Stimulated activated CD8-positive, alpha-beta memory T cell treated with anti-CD3 and anti-CD28 coated beads, Interleukin-15, amount 100 ng/mL, for 24 hours (primary cell): Measurements from ENCODE around the gene SPTBN2.

Experiments
- DNase-seq: peaks from one replicate; pipeline ENCODE4 v3.0.0-alpha.2; 2020; ENCODE audit warnings: low read depth

The SPTBN2 gene

DNA sequence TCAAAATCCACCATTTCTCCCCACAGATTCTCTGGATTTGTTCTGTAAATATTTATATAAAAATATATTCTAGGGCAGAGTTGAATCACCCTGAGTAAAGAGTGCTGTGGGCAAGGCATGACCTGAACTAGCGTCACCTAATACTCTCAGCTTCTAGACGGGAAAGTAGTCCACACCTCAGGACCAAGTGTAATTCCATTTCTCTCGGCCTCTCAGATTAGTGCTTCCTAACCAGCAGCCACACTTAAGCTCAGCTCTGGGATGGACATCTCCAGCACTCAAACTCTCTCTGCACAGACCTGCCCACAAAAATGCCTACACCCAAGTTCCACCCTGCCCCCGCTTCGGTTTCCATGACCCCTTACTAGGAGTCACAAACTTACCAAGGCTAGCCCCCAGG is 5.3 kb downstream of the SPTBN2 start:
- no peak for DNase-seq

DNA sequence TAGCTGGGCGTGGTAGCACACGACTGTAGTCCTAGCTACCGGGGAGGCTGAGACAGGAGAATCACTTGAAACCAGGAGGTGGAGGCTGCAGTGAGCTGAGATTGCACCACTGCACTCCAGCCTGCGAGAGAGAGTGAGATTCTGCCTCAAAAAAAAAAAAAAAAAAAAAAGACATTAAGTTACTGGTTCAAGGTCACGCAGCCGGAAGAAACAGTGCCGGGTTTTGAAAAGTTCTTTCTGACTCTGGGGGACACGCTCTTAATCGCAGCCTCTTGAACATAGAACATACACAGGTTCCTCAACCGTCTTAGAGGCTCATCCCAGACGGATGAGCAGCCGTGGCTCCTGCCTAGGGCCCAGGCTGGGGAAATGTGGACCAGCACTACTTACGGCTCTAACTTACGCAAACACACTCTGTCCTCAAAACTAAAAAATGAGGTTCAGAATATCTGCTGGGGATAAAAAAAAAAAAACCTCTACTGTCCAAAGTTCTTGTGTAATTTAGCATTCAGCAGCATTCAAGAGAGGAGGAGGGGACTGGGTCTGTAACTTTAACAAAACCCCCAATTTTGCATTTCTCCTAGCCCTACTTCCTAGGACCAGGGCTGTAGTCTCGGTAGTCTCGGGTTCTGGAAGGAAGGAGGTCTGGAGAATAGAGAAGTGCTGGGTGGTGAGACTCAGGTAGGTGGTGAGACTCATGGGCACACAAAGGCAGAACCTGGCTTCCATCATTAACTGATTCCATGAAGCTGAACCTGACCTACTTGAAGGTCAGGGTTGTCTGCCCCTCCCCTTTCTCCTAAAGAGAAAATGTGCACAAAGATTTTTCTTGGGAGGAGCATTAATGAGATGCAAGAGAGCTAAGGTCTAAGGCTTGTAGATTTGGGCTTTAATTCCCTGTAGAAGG is 6.0 kb downstream of the SPTBN2 start:
- DNase-seq, result no peak

DNA sequence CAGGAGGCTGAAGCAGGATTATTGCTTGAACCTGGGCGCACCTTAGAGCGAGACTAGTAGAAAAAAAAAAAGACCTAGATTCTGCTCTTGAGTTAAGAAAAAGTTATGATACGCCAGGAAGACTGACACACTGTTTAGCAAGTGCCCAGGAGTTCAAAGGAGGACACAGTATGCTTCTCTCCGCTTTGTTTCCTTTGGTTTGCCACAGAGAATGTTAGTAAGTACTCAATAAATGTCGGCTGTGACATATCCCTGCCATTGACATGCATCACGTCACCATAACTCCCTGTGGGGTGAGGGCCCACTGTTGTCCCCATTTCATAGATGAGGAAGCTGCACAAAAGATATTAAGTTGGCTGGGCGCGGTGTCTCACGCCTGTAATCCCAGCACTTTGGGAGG is 7.1 kb downstream of the SPTBN2 start:
- no peak for DNase-seq

DNA sequence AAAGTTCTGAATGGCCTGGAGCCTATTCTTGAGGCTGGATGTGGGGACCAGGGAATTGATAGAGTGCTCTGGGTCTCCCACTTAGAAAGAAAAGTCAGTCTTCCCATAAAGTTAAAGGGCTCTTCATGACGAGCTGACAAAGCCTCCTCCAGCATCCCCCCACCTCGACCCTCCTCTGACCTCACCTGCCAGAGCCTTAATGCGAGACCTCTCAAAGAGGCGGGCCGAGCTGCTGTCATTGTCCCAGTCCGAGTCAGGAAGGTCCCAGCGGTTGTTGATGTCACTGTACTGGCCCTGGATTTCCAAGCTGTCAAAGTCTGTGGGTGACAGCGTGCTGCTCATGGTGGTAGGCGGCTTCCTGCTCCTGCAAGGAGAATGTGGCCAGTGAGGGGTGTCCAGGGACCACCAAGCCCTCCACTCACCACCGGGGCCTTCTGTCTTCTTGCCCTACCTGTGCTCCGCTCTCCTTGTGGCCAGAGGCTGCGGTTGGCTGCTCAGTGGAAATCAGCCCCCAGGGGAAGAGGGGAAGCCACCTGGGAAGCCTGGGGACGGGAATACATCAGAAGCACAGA is 8.0 kb downstream of the SPTBN2 start:
- DNase-seq, result no peak

DNA sequence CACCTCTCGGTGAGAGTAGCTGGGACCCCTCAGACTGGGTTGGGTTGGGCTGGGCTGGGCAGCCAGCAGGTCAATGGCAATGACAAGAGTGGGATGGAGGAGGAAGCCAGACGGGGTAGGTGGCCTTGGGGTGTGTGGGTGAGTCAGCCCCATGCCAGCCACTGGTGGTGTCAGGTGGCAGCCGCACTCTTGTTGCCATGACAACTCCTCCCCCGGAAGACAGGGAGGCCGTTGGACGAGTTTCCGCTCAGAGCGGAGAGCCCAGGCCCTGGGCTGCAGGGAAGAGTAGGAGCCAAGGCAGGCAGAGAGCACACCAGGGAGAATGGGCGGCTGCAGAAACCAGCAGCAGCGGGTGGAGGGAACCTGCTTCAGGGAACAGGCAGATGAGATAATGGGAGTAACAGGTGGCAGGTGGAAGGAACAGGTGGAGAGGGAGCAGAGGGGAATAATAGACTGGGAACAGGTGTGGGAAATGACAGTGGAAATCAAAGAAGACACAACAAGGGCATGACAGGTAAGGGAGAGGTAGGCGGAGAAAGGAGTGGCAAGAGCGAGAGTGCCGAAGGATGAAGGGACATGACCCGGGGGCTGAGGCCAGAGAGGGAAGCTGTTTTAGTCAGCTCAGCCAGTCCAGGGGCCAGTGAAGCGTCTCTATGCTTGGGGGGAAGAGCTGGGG is 8.7 kb downstream of the SPTBN2 start:
- no peak for DNase-seq

DNA sequence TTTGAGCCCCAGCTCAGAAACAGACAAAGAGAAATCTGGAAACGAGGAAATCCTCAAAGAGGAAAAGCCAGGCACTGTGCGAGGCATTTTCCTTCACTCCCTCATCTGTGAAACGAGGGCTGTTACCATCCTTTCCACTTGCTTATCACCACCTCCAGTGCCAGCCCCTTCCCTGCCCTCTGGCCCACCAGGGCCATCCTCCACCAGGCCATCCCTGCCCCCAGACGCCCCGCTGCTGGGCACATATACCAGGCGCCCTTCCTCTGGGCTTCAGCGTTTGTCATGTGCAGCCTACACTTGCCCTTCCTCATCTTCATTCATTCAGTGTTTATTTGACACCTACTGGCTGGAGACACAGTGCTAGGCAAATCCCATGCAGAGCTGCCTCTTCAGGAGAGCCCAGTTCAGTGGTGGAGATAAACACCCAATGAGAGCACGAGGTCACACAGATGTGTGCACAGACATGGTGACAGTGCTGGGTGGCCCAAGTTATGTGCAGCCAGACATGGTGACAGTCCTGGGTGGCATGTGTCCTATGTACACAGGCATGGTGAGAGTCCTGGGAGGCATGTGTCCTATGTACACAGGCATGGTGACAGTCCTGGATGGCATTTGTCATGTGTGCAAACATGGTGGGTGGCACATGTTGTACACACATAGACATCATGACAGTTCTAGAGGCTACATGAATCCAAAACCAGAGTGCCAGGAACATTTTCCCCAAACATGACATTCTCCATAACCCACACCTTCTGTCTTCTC is 9.7 kb downstream of the SPTBN2 start:
- no peak for DNase-seq

DNA sequence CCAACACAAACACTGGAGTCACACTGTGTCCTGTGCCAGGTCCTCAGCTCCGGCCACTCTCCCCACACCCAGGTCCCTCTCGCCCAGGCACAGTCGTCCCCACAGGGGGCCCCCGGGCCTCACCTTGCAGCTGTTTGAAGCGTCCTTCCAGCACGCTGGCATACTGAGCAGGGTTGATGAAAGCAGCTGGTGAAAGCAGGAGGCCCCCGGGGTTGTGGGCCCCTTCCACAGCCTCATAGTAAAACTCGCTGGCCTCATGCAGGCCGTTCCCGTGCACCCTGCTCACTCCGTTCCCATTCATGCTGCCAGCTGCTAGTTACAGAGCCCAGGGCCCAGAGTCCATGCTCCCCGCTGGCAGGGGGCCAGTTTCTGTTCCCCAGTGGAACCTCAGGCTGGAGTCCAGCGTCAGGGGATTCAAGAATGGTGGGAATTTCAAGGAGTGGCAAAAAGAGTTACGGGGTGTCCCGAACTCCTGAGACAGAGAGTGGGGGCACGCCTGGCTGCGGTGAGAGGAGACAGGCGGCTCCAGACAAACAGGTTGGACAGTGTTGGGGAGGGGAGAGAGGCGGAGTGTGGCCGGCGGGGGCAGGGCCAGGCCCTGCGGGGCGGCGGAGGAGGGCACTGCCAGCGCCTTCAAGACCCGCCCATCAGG is 10.6 kb downstream of the SPTBN2 start:
- DNase-seq, result no peak

DNA sequence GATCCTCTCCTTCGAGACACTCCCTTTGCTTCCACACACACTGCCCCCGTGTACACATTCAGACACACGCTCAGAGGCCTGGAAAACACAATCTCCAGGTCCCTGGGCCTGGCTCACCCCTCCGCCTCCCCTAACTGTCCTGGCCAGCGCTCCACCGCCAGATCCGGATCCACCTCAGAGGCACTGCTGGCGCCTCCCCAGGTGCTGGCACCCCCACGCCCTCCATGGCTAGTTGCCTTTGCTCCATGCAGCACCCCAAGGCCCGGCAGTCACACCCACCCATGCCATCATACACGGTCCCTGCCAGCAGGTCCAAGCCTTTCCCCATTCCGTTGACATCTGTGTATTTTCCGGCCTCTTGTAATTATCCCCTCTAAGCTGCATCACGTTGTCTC is 11.1 kb downstream of the SPTBN2 start:
- DNase-seq, result no peak

DNA sequence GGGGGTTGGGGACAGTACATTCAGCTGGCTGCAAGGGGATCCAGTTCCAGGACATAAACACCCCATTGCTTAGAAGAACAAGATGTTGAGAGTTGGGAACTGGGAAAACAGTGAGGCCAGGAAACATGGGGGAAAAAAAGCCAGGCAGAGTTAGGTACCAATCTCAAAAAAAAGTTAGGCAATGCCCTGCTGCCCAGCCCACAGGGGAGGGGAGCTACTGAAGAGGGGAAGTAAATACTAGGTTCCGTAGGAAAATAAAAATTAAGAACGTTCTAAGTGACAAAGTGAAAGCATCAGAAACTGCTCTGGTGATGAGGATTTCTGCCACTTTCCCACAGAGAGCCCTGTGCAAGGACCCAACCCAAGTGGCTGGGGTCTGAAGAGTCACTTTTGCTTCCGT is 12.0 kb downstream of the SPTBN2 start:
- no peak for DNase-seq

DNA sequence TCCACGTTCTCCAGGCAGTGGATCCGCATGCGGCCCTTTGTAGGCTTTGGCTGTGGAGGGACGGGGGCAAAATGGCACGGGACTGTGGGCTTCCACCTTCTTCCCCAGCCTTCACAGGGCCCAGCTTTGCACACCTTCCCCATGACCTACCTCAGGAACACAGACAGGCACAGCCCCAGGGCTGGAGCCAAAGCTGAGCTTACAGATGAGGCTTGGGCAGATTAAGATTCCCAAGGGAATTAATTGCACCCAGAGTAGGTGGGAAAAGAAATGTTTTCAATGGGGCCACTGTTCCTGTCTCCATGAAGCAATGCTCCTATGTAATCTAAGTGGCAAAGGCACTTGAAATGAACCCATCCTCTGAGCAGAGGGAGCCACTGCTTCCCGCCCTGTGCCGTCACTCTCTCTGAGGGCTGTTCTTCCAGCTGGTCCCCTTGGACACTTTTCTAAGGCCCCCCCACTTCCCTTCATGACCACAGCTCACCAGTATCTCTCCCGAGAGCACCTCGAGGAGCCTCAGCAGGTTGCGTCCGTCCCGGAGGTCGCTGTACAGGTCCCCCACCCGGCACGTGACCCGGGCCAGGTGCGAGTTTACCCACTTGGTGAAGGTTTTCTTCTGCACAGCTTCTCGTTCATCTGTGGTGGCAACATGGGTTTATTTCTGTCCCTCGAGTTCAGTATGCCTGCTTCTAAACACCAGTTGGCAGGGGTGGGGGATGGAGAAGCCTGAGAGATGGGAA is 13.5 kb downstream of the SPTBN2 start:
- DNase-seq, result no peak

DNA sequence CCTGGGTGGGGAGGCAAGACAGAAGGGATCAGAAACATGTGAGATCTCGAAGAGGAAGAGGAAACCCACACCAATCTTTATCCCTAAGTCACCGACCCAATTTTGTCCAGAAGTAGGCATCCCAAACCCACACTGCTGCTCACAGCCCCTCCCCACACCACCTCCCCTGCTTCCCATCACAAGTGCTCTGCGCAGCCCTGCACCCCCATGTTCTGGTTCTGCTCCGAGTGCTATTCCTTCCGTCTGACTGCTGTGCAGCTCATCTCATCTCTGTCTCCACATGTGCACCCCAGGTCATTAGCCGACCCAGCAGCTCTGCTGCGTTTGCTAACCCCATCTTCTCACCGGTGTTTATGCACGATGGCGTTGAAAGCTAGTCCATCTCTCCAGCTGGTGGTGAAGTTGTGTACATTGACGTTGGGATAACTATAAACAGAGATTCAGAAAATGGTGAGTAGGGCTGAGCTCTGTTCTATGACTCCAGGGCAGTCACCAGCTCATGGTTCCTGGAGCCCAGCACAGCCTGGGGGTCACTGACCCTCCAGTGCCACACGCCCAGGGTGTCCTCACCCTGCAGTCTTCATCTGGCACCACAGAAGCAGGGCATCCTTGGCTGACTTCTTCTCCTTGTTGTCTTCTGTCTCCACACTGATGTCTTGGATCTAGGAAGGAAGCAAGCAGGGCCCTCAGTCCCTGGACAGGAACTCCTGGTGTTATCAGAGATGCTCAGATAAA is 15.1 kb downstream of the SPTBN2 start:
- no peak for DNase-seq

DNA sequence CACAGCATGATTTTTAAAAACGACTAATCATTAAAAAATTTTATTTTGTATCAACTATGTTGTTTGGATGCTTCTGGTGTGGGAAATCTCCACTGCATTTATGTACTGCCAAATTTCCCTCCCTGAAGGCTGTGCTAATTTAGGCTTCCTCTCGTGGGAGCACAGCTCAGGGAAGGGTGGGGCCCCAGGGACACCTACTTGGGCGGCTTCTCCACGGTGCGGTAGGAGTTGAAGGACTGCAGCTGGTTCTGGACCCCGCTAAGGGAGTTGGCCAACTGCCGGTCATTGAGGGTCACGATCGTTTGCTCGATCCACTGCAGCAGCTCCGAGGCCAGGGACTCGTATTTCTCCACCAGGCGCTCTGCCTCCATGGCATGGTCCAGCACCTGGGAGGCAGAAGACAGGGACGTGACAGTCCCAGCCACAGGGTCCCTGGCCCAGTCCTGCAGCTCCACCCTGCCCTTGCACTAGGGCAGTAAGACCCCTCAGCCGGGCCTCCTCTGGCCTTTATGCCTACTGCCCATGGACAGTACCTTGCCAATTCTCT is 18.6 kb downstream of the SPTBN2 start:
- no peak for DNase-seq

DNA sequence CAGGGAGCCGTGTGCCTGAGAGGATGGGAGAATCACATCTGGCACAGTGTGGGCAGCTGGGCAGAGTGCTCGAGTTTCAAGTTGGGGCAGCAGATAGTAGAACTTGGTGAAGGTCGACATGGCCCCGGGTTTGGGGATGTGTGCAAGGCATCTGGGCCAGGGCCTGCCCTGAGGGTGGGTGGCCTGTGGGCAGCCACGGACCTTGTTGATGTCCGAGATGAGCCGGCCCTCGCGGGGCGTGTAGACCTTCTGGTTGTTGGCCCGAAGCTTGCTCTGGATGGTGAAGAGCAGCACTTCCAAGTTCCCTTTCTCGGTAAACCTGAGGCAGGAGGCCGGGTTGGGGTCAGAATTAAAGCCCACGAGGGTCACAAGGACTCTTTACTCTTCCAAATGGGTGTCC is 20.3 kb downstream of the SPTBN2 start:
- DNase-seq, result no peak

DNA sequence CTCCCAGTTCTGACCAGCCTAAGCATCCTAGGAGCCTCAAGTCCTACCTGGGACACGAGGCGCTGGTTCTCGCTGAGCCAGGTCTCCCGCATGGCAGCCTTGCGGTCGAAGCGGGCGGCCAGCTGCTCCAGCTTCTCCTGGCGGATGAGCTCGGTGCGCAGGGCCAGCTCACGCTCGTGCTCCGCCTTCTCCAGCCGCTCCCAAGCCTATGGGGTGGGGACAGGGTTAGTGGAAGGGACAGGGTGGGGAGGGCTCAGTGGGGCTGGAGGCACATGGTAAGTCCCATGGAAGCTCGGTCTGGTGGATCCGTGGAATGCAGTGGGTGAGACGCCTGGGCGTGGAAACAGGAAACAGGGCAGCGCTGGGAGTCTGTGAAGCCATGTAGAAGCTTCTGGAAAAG is 20.9 kb downstream of the SPTBN2 start:
- no peak for DNase-seq

DNA sequence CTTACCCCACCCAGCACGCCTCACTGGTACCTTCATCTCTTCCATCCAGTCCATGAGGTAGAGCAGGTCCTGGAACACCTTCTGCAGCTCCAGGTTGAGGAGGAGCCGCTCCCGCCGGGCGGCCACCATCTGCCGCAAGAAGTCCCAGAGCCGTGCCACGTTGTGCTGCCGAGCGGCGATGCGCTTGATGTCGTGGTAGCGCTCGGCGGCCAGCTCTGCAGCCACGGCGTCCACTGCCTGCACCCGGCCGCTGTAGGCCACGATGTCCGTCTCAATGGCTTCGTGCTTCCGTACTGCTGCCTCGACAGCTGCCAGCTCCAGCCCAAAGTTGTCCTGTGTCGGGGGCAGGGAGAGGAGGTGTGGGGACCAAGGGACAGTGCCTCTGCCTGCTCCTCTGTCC is 21.5 kb downstream of the SPTBN2 start:
- no peak for DNase-seq

DNA sequence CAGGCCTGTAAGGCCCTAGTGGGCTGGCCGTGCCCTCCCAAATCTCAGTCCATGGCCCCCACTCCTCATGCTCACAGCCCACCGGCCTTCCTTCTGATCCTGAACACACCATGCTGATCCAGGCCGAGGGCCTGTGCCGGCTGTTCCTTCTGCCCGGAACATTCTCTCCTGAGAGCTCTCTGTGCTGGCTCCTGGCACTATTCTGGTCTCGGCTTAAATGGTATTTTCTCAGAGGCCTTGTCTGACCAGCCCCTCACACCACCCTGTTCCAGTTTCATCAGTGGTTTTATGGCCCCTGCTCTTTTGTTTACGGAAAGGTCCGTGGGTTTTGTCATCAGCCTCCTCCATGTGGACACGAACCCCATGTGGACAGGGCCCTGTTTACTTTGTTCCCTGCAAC is 22.0 kb downstream of the SPTBN2 start:
- no peak for DNase-seq

DNA sequence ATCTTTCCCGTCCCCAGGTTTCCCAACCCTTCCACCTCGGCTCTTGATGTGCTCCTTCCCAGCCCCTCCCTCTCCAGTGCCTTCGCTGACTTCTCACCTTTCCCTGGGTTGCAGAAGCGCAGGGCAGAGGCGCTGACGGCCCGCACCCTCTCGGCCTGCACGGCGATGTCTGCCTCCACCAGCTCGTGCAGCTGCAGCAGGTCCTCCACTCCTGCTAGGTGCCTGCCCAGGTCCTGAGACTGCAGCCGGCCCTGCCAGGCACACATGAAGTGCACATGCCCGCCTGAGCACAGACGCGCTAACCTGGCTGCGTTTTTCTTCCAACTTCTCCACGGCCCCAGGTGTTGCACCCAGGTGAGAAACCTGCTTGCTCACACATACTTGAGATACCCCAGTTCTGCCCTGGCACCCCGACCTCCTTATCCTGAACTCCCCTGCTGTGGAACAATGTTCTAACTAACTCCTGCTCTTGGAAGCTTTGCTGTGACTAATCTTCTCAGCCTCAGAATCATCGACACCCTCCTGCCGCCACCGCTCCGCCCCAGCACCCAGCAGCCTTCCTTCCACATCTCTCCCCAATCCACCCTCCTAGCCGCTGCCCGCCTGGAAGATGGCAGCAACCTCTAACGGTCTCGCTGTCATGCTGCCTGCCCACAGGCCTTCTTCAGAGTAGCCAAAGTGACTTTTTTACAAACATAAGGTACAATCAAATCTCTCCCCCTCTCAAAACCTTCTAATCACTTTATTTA is 23.3 kb downstream of the SPTBN2 start:
- DNase-seq, result no peak

DNA sequence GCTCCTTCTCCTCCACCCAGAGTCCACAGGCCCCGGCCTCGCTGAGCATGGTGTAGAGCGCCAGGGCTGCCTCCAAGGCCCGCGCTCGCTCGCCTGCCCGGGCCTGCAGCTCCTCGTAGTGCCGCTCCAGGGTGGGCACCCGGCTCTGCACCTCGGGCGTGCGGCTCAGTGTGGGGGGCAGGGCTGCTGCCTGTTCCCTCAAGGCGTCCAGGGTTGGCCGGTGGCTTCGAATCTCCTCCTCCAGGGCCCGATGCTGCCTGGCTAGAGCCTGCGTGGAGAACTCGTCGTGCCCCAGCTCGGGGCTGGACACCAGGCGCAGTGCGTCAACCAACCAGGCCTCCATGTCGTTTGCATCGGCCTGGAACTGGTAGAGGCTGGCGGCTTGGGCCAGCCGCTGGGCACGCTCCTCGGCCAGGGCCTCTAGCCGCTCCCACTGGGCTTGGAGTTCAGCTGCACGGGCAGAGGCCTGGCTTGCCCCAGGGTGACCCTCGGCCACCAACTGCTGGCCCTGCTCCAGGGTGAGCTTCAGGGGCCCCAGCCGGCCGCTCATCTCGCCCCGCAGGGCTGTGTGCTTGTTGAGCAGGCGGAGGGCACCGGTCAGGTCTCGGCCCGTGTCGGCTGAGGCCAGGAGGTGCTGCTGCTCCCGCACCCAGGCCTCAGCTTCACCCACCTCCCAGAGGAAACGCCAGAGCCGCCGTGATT is 24.2 kb downstream of the SPTBN2 start:
- no peak for DNase-seq
